GM10847 (cell line): Measurements from ENCODE around the gene UAP1L1.
A peak's percentile ranks its signal among the peaks of the same experiment; 100 is the strongest.

Experiments used
- POLR2A ChIP-seq: IDR thresholded peaks from 2 replicates; pipeline ENCODE4 v1.6.1; 2011; ENCODE audit not compliant: insufficient read length; ENCODE audit errors: extremely low read depth

UAP1L1 gene

GRCh38 chr9:137076636-137077009 is 694 bp upstream of the UAP1L1 start:
- no peak for TF ChIP-seq POLR2A

GRCh38 chr9:137077758-137078693 is 709 bp downstream of the UAP1L1 start:
- no peak for TF ChIP-seq POLR2A

DNA sequence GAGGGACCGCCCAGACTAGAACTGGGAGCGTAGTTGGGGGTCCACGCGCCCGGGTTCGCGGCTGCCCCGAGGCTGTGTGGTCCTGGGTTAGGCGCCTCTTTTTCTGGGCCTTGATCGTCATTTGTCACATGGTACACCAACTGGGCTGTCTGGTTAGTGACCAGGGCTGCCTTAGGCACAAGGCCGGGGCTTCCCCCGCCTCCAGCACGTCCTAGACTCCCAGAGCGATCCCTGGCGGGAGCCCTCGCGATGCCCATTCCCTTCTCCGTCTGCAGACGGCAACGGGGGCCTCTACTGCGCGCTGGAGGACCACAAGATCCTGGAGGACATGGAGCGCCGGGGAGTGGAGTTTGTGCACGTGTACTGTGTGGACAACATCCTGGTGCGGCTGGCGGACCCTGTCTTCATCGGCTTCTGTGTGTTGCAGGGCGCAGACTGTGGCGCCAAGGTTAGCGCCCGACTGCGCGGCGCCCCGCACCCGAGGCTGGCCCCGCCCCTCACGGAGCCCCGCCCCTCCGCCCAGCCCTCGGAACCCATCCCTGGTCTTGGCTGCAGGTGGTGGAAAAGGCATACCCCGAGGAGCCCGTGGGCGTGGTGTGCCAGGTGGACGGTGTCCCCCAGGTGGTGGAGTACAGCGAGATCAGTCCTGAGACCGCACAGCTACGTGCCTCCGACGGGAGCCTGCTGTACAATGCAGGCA is 1.5 kb downstream of the UAP1L1 start:
- no peak for TF ChIP-seq POLR2A

DNA sequence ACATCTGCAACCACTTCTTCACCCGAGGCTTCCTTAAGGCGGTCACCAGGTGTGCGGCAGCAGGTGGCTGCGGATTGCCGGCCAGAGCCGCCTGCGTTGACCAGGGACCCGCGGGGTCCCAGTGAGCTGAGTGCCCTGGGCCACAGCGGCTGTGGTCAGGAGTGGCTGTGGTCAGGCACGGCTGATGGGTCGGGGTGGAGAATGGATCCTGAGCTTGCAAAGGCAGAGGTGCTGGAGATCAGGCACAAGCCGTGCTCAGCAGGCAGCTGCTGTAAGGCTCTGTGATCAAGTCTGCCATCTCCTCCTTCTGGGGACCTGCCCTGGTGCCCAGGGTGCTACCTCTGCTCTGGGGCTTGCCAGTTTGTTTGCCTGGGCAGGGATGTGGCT is 2.1 kb downstream of the UAP1L1 start:
- no peak for TF ChIP-seq POLR2A

GRCh38 chr9:137080260-137081122 is 3.2 kb downstream of the UAP1L1 start:
- TF ChIP-seq POLR2A: no peak

DNA sequence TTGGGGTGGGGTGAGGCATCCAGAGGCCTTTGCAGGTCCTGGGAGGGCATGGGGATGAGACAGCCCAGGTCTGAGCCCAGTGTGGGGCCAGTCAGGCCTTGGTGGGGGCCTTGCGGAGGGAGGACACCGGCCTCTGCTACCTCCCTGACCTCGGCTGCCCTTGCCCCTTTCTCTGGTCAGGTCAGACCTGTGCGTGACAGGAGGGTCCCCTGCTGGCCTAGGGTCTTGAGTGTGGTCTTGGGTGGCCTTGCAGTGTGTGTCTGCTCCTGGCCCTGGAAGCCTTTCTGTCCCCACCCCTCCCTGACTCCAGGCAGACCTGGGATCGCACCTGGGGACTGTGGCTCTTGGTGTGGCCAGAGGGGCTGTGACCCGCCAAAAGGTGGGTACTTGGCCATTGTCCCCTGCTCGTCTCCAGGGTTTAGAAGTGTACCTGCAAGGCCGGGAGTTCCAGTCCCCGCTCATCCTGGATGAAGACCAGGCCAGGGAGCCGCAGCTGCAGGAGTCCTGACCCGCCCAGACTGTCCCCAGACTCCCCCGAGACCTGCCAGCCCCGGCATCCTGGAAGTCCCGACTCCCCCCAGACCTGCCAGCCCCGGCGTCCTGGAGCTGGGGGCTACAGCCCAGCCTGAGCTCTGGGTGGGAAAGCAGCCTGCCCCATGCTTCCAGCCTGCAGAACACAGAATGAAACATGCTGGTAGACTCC is 5.1 kb downstream of the UAP1L1 start:
- no peak for TF ChIP-seq POLR2A

- TF ChIP-seq POLR2A: no peak
Measured at GRCh38 chr9:137082925-137083290, 5.6 kb downstream of the UAP1L1 start.

- no peak for TF ChIP-seq POLR2A
Measured at GRCh38 chr9:137083394-137084004, 6.2 kb downstream of the UAP1L1 start.

GRCh38 chr9:137084526-137084925 is 7.2 kb downstream of the UAP1L1 start:
- no peak for TF ChIP-seq POLR2A

- TF ChIP-seq POLR2A: no peak
Measured at GRCh38 chr9:137085920-137086530, 8.7 kb downstream of the UAP1L1 start.

DNA sequence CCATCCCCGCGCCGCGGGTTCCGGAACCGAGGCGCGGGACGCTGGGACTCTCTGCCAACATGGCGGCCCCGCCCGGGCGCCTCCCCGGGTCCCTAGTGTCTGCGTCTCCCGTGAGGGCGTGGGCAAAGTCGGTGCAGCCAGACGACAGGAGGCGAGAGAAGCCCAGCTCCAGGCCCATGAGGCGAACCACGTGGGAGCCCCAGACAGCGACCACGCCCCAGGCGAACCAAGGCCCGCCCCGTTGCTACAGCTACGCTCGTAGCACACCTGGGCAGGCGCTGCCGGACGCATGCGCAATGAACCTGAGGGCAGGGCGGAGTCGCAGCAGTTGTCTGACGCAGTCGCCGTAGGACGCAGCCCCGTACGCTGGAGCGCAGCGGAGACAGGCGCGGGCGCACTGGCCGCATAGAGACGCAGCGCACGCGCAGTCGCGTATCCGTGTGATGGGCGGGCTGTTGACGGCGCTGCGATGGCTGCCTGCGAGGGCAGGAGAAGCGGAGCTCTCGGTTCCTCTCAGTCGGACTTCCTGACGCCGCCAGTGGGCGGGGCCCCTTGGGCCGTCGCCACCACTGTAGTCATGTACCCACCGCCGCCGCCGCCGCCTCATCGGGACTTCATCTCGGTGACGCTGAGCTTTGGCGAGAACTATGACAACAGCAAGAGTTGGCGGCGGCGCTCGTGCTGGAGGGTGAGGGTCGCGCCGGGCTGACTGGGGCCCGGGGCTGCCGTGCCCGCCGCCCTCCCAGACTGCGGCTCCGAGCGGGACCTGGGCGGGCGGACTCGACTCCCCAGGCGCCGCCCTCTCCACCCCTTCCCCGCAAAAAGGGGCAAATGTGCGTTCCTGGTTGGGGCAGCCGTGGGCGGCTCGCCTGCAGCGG is 9.5 kb downstream of the UAP1L1 start, which contains the start of gene MAN1B1:
Gene MAN1B1 (plus strand): TSS at position 455 of the 878 bp plus-strand sequence. CDS start 15 bp downstream, at position 470.
- peak; percentile 56 for TF ChIP-seq POLR2A

DNA sequence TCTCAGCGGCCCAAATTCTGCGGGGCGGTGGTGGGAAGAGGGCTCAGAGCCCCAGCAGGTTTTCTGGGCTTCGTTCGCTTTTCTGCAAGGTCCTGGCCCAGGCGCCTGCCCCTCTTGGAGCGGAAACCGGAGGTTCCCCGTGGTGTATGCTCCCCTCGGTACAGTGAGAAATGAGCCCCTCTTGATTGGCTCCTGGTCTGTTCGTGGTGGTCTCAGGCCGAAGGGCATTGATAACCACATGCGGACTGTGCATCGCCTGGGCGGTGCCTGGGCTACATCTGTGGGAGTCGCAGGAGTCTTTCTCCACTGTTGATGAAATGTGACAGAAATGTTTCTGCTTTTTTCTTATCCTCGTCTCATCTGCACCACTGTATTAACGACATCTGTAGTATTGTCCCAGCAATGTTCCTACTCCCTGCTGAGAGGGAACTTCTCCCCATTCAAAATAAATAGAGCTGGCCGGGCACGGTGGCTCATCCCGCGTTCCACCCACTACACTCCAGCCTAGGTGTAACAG is 10.2 kb downstream of the UAP1L1 start:
- TF ChIP-seq POLR2A: no peak

GRCh38 chr9:137088121-137088520 is 10.8 kb downstream of the UAP1L1 start:
- no peak for TF ChIP-seq POLR2A
